CD4-positive, CD25-positive, alpha-beta regulatory T cell (primary cell): Measurements from ENCODE around the gene DCP1B. TPM values are rescaled to one million over a fixed set of nuclear protein-coding genes. Genes with fewer than 3 reads are reported as not detected.

Experiments used
- ATAC-seq, 2 donors: fragments of 150-1000 bp; cut with Tn5 transposase; one replicate each; pipeline ENCODE4 v1.10.0; 2021; ENCODE audit warnings: low read depth in 2 of 2, moderate number of reproducible peaks in 2 of 2, moderate library complexity in 1 of 2
- DNase-seq, 3 donors: peaks; one replicate each; pipeline versions ENCODE4 v3.0.0 to v3.0.0-alpha.2; 2012 to 2022; ENCODE audit warnings: mixed read lengths in 1 of 3
- H3K27ac ChIP-seq: one replicate; pipeline ENCODE4 v1.7.0; 2013; ENCODE audit warnings: mild to moderate bottlenecking, low read length; ENCODE audit not compliant: insufficient read depth, poor library complexity, severe bottlenecking
- H3K27me3 ChIP-seq: one replicate; pipeline ENCODE4 v1.7.0; 2013; ENCODE audit warnings: low read length; ENCODE audit not compliant: control insufficient read depth, insufficient read depth
- H3K36me3 ChIP-seq: one replicate; pipeline ENCODE4 v1.7.0; 2013; ENCODE audit warnings: mild to moderate bottlenecking, low read length, moderate library complexity; ENCODE audit not compliant: control insufficient read depth, insufficient read depth
- H3K4me1 ChIP-seq: 2 replicates; pipeline ENCODE4 v1.7.0; 2013; ENCODE audit warnings: mild to moderate bottlenecking, low read length; ENCODE audit not compliant: insufficient read depth, control insufficient read depth, poor library complexity, severe bottlenecking
- H3K4me3 ChIP-seq: one replicate; pipeline ENCODE4 v1.7.0; 2013; ENCODE audit warnings: low read depth, mild to moderate bottlenecking, low read length, moderate library complexity
- H3K9me3 ChIP-seq, 2 experiments: 1 replicate in 1 of 2; 2 replicates in 1 of 2; pipeline ENCODE4 v1.7.0; 2013; ENCODE audit warnings: low read length in 2 of 2, mild to moderate bottlenecking in 1 of 2, moderate library complexity in 1 of 2; ENCODE audit not compliant: control insufficient read depth in 2 of 2
- H3K27ac Mint-ChIP-seq, 3 donors: one replicate each; pipeline ENCODE4 v1.8.0; 2020 to 2022; ENCODE audit warnings: mild to moderate bottlenecking in 3 of 3, mixed read lengths in 3 of 3, moderate library complexity in 2 of 3
- H3K27me3 Mint-ChIP-seq: one replicate; pipeline ENCODE4 v1.8.0; 2022; ENCODE audit warnings: mild to moderate bottlenecking, mixed read lengths
- H3K36me3 Mint-ChIP-seq: one replicate; pipeline ENCODE4 v1.8.0; 2020; ENCODE audit warnings: mixed read lengths
- H3K4me1 Mint-ChIP-seq, 4 donors: one replicate each; pipeline ENCODE4 v1.8.0; 2020 to 2022; ENCODE audit warnings: mixed read lengths in 4 of 4, mild to moderate bottlenecking in 1 of 4
- H3K4me3 Mint-ChIP-seq, 4 donors: one replicate each; pipeline ENCODE4 v1.8.0; 2020 to 2022; ENCODE audit warnings: mild to moderate bottlenecking in 4 of 4, mixed read lengths in 4 of 4, moderate library complexity in 3 of 4
- H3K9me3 Mint-ChIP-seq, 7 donors: one replicate each; pipeline ENCODE4 v1.8.0; 2020 to 2022; ENCODE audit warnings: mixed read lengths in 7 of 7, mild to moderate bottlenecking in 3 of 7, moderate library complexity in 2 of 7
- polyA plus RNA-seq, 4 donors: library from polyadenylated mRNA; unstranded; fragments of 300-500 nt; fragmentation: Illumina TruSeq; gene quantifications; one replicate each; pipeline ENCODE4 v1.2.3, GENCODE V29; 2021
- total RNA-seq: library from RNA; stranded (reverse); gene quantifications from one replicate; pipeline ENCODE4 v1.2.3, GENCODE V29; 2022

The DCP1B gene
- total and polyA plus RNA-seq, 5 donors from 2014 or later: 23.9 to 56.8 (median 35.6) TPM

DNA sequence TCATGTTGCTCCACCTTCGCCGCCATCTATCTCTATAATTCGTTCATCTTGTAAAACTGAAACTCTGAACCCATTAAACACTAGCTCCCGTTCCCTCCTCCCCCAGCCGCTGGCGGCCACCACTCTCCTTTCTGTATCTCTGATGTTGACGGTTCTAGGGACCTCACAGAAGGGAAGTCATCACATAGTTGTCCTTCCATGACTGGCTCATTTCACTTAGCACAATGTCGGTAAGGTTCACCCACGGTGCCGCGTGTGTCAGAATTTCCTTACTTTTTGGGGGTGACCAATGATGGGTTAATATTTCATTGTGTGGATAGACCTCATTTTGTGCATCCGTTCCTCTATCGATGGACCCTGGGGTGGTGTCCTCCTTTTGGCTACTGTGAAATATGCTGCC is 83.8 kb downstream of the DCP1B start:
- H3K27ac ChIP-seq: no peak overlapping the region
- peaks cover 15% of the 10 kb centered on the region for H3K4me1 ChIP-seq
- H3K4me3 ChIP-seq: no peak overlapping the region
- no peaks in the 10 kb centered on the region for H3K9me3 ChIP-seq
- H3K27me3 Mint-ChIP-seq: peaks cover 12% of the 10 kb centered on the region
- peaks cover 7% of the 10 kb centered on the region for H3K36me3 Mint-ChIP-seq
- no peaks in the 10 kb centered on the region for H3K36me3 ChIP-seq
- DNase-seq (no peak), ATAC-seq (no peak)
- H3K27ac Mint-ChIP-seq: no peak overlapping the region
- no peaks in the 10 kb centered on the region for H3K9me3 Mint-ChIP-seq
- H3K4me1 Mint-ChIP-seq: peaks cover 0 to 40% (median 20%) of the 10 kb centered on the region in 4 donors
- peak overlapping the region in 1 of 4 donors; percentile 34 for H3K4me3 Mint-ChIP-seq
- H3K27me3 ChIP-seq: no peaks in the 10 kb centered on the region

DNA sequence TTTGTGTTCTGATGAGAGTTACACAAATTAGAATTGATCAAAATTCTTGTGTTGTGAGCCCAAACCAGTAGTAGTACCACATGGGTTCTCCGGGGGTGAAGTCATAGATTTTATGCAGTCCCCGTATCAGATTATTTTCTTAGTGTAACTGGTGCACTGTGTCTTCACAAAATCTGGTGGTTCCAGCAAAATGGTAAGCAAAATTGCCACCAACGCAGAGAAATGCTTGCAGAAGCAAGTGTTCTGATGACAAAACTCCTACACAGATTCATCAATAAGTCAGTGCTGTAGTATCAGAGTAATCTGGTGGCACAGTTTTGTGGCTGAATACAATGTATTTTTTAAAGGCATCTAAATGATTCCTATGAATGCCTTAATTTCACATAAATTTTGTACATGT is 84.5 kb downstream of the DCP1B start:
- Mint-ChIP-seq H3K9me3 (no peaks in the 10 kb centered on the region), H3K27me3 (peaks cover 8% of the 10 kb centered on the region), H3K4me1 (peaks cover 0 to 42% (median 20%) of the 10 kb centered on the region in 4 donors), H3K4me3 (no peak overlapping the region), H3K27ac (peak overlapping the region in 1 of 3 donors; percentile 25), H3K36me3 (peaks cover 7% of the 10 kb centered on the region)
- H3K4me1 ChIP-seq: peaks cover 20% of the 10 kb centered on the region
- no peak for ATAC-seq
- no peaks in the 10 kb centered on the region for H3K27me3 ChIP-seq
- no peak overlapping the region for H3K4me3 ChIP-seq
- DNase-seq: no peak
- H3K27ac ChIP-seq: no peak overlapping the region
- H3K9me3 ChIP-seq: no peaks in the 10 kb centered on the region
- H3K36me3 ChIP-seq: no peaks in the 10 kb centered on the region

DNA sequence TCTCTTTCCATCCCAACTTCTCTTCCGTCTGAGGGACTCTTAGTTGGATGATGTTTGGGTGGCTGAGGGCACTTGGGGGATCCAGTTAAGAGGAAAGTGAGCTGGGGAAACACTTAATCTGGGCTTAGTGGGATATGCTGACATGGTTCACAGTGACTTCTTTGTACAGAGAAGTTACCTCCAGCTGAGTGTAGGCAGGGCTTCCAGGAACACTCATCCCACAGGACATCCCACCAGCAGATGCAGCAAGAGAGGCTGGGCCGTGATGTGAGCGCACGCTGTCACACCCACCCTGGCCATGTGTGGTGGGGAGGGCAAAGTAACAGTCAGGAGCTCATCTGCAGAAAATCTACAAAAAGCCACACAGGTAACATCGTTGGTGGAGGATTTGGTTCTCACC is 85.0 kb downstream of the DCP1B start:
- H3K9me3 ChIP-seq: no peaks in the 10 kb centered on the region
- no peak for DNase-seq
- no peaks in the 10 kb centered on the region for H3K36me3 ChIP-seq
- peaks cover 7% of the 10 kb centered on the region for H3K27me3 Mint-ChIP-seq
- H3K9me3 Mint-ChIP-seq: no peaks in the 10 kb centered on the region
- no peak overlapping the region for H3K4me3 ChIP-seq
- peaks cover 0 to 42% (median 17%) of the 10 kb centered on the region in 4 donors for H3K4me1 Mint-ChIP-seq
- H3K4me3 Mint-ChIP-seq: no peak overlapping the region
- no peaks in the 10 kb centered on the region for H3K27me3 ChIP-seq
- no peak for ATAC-seq
- peak overlapping the region in 1 of 3 donors; percentile 25 for H3K27ac Mint-ChIP-seq
- peaks cover 7% of the 10 kb centered on the region for H3K36me3 Mint-ChIP-seq
- no peak overlapping the region for H3K27ac ChIP-seq
- peaks cover 20% of the 10 kb centered on the region for H3K4me1 ChIP-seq

DNA sequence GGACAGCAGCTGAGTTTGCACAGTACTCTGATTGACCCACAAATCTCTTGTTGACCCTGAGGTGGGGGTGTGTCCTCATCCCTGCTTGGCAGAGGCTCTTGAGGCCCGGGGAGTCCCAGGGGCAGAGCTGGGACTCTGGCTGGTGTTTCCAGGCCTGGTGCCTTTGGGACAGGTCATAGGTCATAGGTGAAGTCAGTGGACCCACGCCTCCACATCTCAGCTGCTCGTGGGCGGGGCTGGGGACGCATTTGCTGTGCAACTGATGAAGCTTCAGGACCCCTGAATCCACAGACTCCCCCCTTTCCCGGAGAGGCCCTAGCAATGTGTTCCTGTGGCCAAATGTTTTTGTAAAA is 85.4 kb downstream of the DCP1B start:
- peaks cover 20% of the 10 kb centered on the region for H3K4me1 ChIP-seq

DNA sequence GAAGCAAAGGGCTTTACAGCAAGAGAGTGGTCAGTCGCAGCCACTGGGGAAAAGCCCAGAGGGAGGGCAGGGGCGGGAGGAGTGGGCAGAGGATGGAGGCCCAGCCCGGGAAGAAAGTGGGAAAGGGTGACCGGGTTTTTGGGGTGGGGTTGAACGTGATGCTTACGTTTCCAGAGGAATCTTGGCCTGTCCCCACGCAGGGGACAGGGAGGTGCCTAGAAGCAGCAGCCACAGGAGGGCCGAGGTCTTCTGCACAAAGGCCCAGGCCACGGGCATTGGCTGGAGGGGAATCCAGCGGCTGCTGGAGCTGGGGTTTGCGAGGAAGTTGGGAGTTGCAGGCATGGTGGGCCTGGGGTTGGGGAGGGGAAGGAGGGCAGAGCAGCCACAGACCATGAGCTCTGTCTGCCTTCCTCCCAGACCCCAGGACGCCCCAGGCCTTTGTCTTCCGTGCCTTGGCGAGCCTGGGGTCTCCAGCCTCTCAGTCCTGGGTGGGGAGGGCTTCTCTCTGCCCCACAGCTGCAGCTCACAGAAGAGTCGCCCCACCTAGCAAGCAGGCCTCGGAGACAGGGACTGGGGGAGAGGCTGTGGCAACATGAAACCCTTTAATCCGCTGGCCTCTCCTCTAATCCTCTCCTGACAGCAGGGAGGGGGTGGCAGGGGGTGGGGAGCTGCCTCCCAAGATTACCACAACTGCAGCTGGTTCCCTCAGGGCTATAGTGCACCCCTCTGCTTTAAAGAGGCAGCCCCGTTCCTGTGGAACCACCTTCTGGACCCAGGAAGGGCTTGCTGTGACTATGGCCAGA is 86.0 kb downstream of the DCP1B start, which contains the start of gene CACNA2D4:
TSS of gene CACNA2D4 (minus strand) at position 572 of the 803 bp plus-strand sequence. CDS start at position 393, 179 bp downstream.
- no peak for DNase-seq
- no peaks in the 10 kb centered on the region for H3K27me3 ChIP-seq
- Mint-ChIP-seq H3K36me3 (peaks cover 7% of the 10 kb centered on the region), H3K9me3 (no peaks in the 10 kb centered on the region), H3K4me1 (peaks cover 0 to 42% (median 15%) of the 10 kb centered on the region in 4 donors), H3K27me3 (peaks cover 2% of the 10 kb centered on the region), H3K27ac (peak within 1 kb of the TSS in 2 of 3 donors; percentile 40 to 46), H3K4me3 (no peak within 1 kb of the TSS)
- no peaks in the 10 kb centered on the region for H3K9me3 ChIP-seq
- no peak for ATAC-seq
- H3K27ac ChIP-seq: no peak within 1 kb of the TSS
- no peak within 1 kb of the TSS for H3K4me3 ChIP-seq
- H3K36me3 ChIP-seq: no peaks in the 10 kb centered on the region
- peaks cover 20% of the 10 kb centered on the region for H3K4me1 ChIP-seq

More for the DNA sequence above, 85.4 kb downstream of the DCP1B start:
- Histone ChIP-seq H3K4me3 (no peak overlapping the region), H3K27me3 (no peaks in the 10 kb centered on the region), H3K36me3 (no peaks in the 10 kb centered on the region), H3K9me3 (no peaks in the 10 kb centered on the region), H3K27ac (no peak overlapping the region)
- peaks cover 7% of the 10 kb centered on the region for H3K27me3 Mint-ChIP-seq
- no peak overlapping the region for H3K4me3 Mint-ChIP-seq
- H3K27ac Mint-ChIP-seq: no peak overlapping the region
- ATAC-seq: no peak
- DNase-seq: no peak
- peaks cover 7% of the 10 kb centered on the region for H3K36me3 Mint-ChIP-seq
- peaks cover 0 to 42% (median 16%) of the 10 kb centered on the region in 4 donors for H3K4me1 Mint-ChIP-seq
- H3K9me3 Mint-ChIP-seq: no peaks in the 10 kb centered on the region

DNA sequence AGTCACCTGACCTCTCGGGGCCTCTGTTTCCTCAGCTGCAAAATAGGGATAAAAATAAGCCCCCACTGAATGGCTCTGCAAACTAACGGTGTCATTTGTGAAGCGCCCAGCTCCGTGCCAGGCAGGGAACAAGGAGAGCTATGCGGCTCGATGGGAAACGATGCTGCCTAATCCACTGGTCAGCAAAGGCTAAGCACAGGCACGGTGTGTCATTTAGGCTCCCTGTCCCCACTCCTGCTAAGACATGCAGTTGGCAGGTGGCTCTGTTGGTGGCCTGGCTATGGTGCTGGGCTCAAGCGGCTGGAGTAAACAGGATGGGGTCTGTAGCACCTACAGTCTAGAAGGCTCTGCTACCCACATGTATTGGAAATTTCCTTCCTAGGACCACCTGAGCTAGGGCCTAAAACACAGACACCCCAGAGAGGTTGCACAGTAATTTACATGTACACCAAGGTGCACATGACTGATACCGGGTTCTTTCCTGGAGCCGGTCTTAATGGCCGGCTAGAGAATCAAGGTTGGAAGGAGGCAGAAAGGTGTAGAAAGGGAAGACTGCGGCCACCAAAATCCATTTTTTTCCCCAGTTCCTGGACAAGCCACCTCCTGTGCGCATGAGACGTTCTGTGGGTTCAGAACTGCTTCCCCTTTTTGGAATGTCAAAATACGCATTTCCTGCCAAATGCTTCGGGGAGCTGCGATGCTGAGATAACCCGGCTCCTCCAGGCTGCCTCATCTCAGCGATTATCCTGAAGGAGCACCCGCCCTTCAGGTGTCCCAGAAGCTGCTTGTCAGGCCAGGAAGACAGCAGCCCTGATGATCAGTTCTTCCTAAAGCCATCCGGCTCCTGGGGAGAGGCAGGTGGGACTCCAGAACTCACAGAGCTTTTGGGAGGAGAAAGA is 86.8 kb downstream of the DCP1B start:
- no peak overlapping the region for H3K27ac ChIP-seq
- Mint-ChIP-seq H3K9me3 (no peaks in the 10 kb centered on the region), H3K27ac (peak overlapping the region in 2 of 3 donors; percentile 40 to 46), H3K4me1 (peaks cover 0 to 39% (median 14%) of the 10 kb centered on the region in 4 donors), H3K27me3 (no peaks in the 10 kb centered on the region), H3K36me3 (peaks cover 7% of the 10 kb centered on the region), H3K4me3 (no peak overlapping the region)
- H3K4me3 ChIP-seq: no peak overlapping the region
- H3K9me3 ChIP-seq: no peaks in the 10 kb centered on the region
- H3K27me3 ChIP-seq: no peaks in the 10 kb centered on the region
- no peak for DNase-seq
- no peaks in the 10 kb centered on the region for H3K36me3 ChIP-seq
- ATAC-seq: no peak
- peaks cover 20% of the 10 kb centered on the region for H3K4me1 ChIP-seq

DNA sequence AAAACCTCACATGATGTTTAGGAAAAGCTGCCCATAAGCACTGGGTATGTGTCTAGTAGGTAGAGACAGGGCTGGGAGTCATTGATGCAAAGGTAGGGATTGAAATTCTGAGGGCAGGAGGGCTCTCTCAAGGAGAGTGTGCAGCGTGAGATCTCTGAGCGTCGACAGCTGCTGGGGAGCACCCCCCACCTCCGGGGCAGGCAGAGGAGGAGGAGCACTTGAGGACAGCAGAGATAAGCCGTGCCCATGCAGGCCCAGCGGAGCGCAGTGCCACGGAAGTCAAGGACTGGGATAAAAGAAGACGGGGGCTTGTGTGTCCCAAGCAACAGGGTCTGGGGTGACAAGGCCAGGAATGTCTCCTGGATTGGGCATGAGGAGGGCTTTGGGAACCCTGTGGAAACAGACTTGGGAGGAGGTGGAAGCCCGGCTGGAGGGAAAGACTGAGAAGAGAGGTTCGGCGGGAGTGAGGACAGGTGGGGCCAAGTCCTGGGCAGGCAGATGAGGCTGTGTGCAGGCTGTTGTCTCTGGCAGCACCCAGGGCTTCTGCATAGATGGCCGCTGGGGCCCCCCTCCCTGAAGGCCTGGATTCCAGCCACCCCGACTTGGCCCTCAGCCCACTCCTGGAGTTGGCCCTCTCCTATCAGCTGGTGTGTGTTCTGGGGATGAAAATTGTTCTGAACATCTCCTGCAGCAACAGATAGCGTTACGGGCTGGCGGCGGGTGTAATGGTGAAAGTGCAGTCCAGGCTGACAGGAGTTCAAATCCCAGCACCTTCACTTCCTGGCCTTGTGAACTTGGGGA is 87.7 kb downstream of the DCP1B start:
- DNase-seq (no peak), ATAC-seq (no peak)
- Histone ChIP-seq H3K4me1 (peaks cover 20% of the 10 kb centered on the region), H3K27me3 (no peaks in the 10 kb centered on the region), H3K4me3 (no peak overlapping the region), H3K27ac (no peak overlapping the region), H3K9me3 (no peaks in the 10 kb centered on the region), H3K36me3 (no peaks in the 10 kb centered on the region)
- Mint-ChIP-seq H3K9me3 (no peaks in the 10 kb centered on the region), H3K27me3 (no peaks in the 10 kb centered on the region), H3K4me1 (peaks cover 0 to 38% (median 14%) of the 10 kb centered on the region in 4 donors), H3K4me3 (peak overlapping the region in 3 of 4 donors; percentile 4 to 79 (median 6)), H3K27ac (peak overlapping the region; percentile 72 to 90 (median 79)), H3K36me3 (peaks cover 7% of the 10 kb centered on the region)
